Measurements from ENCODE around the gene FUS.
A peak's percentile ranks its signal among the peaks of the same experiment; 100 is the strongest.

FUS gene

GRCh38 chr16:31201582-31202413 is 21.9 kb downstream of the FUS start:
- DNase-seq, result peak in 6 of 51 donors; percentile 8 to 49 (median 34)

- peak in 4 of 51 donors; percentile 12 to 35 (median 22) for DNase-seq
These were observed 22.8 kb downstream of the FUS start, which contains the start of gene PYCARD for GRCh38 chr16:31202414-31203375. Gene PYCARD (minus strand): TSS chr16:31202760. CDS start chr16:31202690, 70 bp downstream.

- DNase-seq, result no peak
These were observed 25.1 kb downstream of the FUS start for GRCh38 chr16:31204871-31205666.

GRCh38 chr16:31206776-31207175 is 26.8 kb downstream of the FUS start:
- DNase-seq, result no peak

- no peak for DNase-seq
These were observed 33.4 kb downstream of the FUS start for GRCh38 chr16:31213342-31213741.

- no peak for DNase-seq
These were observed 34.2 kb downstream of the FUS start, which contains the start of gene TRIM72 for GRCh38 chr16:31213877-31214707. Gene TRIM72 (plus strand): TSS chr16:31214119. CDS start chr16:31214739, 620 bp downstream.

GRCh38 chr16:31214708-31215286 is 34.9 kb downstream of the FUS start:
- no peak for DNase-seq

- peak in 2 of 51 donors; percentile 7 to 17 for DNase-seq
These were observed 35.6 kb downstream of the FUS start for GRCh38 chr16:31215287-31216162.

GRCh38 chr16:31216422-31217135 is 36.6 kb downstream of the FUS start, which contains the start of gene PYDC1:
Gene PYDC1 (minus strand): TSS chr16:31217135. CDS start chr16:31217028, 107 bp downstream.
- DNase-seq, result peak in 1 of 51 donors; percentile 21

- DNase-seq, result no peak
These were observed 37.2 kb downstream of the FUS start for GRCh38 chr16:31217136-31217530.

- no peak for DNase-seq
These were observed 39.3 kb downstream of the FUS start for GRCh38 chr16:31219154-31219741.

- DNase-seq, result no peak
These were observed 41.6 kb downstream of the FUS start for GRCh38 chr16:31221357-31222160.

GRCh38 chr16:31223044-31223443 is 43.1 kb downstream of the FUS start:
- DNase-seq, result no peak

- no peak for DNase-seq
These were observed 44.4 kb downstream of the FUS start for GRCh38 chr16:31224092-31224955.

- DNase-seq, result no peak
These were observed 45.3 kb downstream of the FUS start for GRCh38 chr16:31225193-31225592.

- DNase-seq, result no peak
These were observed 48.3 kb downstream of the FUS start for GRCh38 chr16:31228206-31228605.
